ENCODE measurements around the gene SIAE.

The SIAE gene

GRCh38 chr11:124673333-124674167, at the start of gene SIAE, which contains the start of gene SPA17:
TSS of gene SIAE (minus strand) at chr11:124673739. CDS start at chr11:124673708, 31 bp downstream.
TSS of gene SPA17 (plus strand) at chr11:124673904. CDS start at chr11:124675265, 1,361 bp downstream.
- peak; percentile 80 for DNase-seq

GRCh38 chr11:124722176-124722575, 48.6 kb upstream of the SIAE start:
- no peak for DNase-seq

- DNase-seq, result no peak
These were observed 46.0 kb upstream of the SIAE start for GRCh38 chr11:124719534-124719933.

GRCh38 chr11:124718801-124719200, 45.3 kb upstream of the SIAE start:
- DNase-seq, result no peak

- no peak for DNase-seq
These were observed 44.5 kb upstream of the SIAE start for GRCh38 chr11:124717786-124718651.

- DNase-seq, result no peak
These were observed 43.9 kb upstream of the SIAE start for GRCh38 chr11:124717421-124717785.

GRCh38 chr11:124716591-124716990, 43.1 kb upstream of the SIAE start:
- no peak for DNase-seq

- DNase-seq, result no peak
These were observed 38.9 kb upstream of the SIAE start for GRCh38 chr11:124712392-124712791.

GRCh38 chr11:124707829-124708228, 34.3 kb upstream of the SIAE start:
- no peak for DNase-seq

GRCh38 chr11:124700028-124700427, 26.5 kb upstream of the SIAE start:
- no peak for DNase-seq

- no peak for DNase-seq
These were observed 26.0 kb upstream of the SIAE start for GRCh38 chr11:124699547-124699946.

GRCh38 chr11:124693142-124693541, 19.6 kb upstream of the SIAE start:
- no peak for DNase-seq

- no peak for DNase-seq
These were observed 8.9 kb upstream of the SIAE start for GRCh38 chr11:124682443-124682842.

GRCh38 chr11:124681421-124681820, 7.9 kb upstream of the SIAE start:
- DNase-seq, result no peak

- no peak for DNase-seq
These were observed 4.9 kb upstream of the SIAE start for GRCh38 chr11:124678416-124678815.

GRCh38 chr11:124676386-124676785, 2.8 kb upstream of the SIAE start:
- DNase-seq, result no peak

GRCh38 chr11:124674571-124674970, 1.0 kb upstream of the SIAE start:
- DNase-seq, result no peak

- DNase-seq, result no peak
These were observed 604 bp upstream of the SIAE start for GRCh38 chr11:124674168-124674517.

GRCh38 chr11:124672536-124673215, 863 bp downstream of the SIAE start:
- no peak for DNase-seq

GRCh38 chr11:124670732-124671131, 2.8 kb downstream of the SIAE start:
- DNase-seq, result no peak

- DNase-seq, result peak; percentile 31
These were observed 4.3 kb downstream of the SIAE start for GRCh38 chr11:124669193-124669592.

GRCh38 chr11:124667601-124668000, 5.9 kb downstream of the SIAE start:
- no peak for DNase-seq

- DNase-seq, result no peak
These were observed 9.7 kb downstream of the SIAE start for GRCh38 chr11:124663861-124664260.

Measured in midbrain (tissue), 1 donor.